GM12891 (cell line): Measurements from ENCODE around the gene MMP15.

Experiments used
- DNase-seq: peaks from one replicate; pipeline ENCODE4 v3.0.0; 2011; ENCODE audit warnings: low spot score; ENCODE audit not compliant: insufficient read length
- FAIRE-seq: peaks from 2 replicates; lab custom pipeline; 2011; peaks lifted over from hg19 to GRCh38; lab: Jason Lieb, UNC
- PAX5 ChIP-seq: IDR thresholded peaks from 2 replicates; pipeline ENCODE4 v1.6.1; 2011; ENCODE audit warnings: low read length, moderate library complexity, mild to moderate bottlenecking; ENCODE audit not compliant: insufficient read depth, severe bottlenecking
- POLR2A ChIP-seq: IDR thresholded peaks from 2 replicates; pipeline ENCODE4 v1.6.1; 2011; ENCODE audit warnings: low read depth, low read length, control low read depth
- POLR2AphosphoS5 ChIP-seq: IDR thresholded peaks from 2 replicates; pipeline ENCODE4 v1.6.1; 2011; ENCODE audit warnings: low read depth, low read length, control low read depth
- POU2F2 ChIP-seq: IDR thresholded peaks from 2 replicates; pipeline ENCODE4 v1.6.1; 2011; ENCODE audit warnings: low read depth, mild to moderate bottlenecking, control low read depth, low read length, moderate library complexity
- SPI1 ChIP-seq: IDR thresholded peaks from 2 replicates; pipeline ENCODE4 v1.6.1; 2011; ENCODE audit warnings: low read depth, low read length, control low read depth
- TAF1 ChIP-seq: IDR thresholded peaks from 2 replicates; pipeline ENCODE4 v1.6.1; 2011; ENCODE audit warnings: low read depth, low read length, control low read depth

The MMP15 gene

GRCh38 chr16:57987441-57988177, 37.9 kb upstream of the MMP15 start:
- TF ChIP-seq TAF1 (no peak), PAX5 (no peak), POLR2AphosphoS5 (no peak), SPI1 (no peak), POLR2A (no peak), POU2F2 (no peak)
- no peak for FAIRE-seq
- DNase-seq: no peak

- FAIRE-seq: no peak
- DNase-seq: no peak
- TF ChIP-seq POLR2A: no peak
- no peak for TF ChIP-seq SPI1
- no peak for TF ChIP-seq POU2F2
- TF ChIP-seq POLR2AphosphoS5: no peak
- no peak for TF ChIP-seq PAX5
- no peak for TF ChIP-seq TAF1
These were observed 36.6 kb upstream of the MMP15 start for GRCh38 chr16:57988929-57989328.

- FAIRE-seq (no peak), DNase-seq (no peak)
- no peak for TF ChIP-seq SPI1
- TF ChIP-seq TAF1: no peak
- no peak for TF ChIP-seq POLR2AphosphoS5
- no peak for TF ChIP-seq POLR2A
- no peak for TF ChIP-seq POU2F2
- TF ChIP-seq PAX5: no peak
These were observed 33.9 kb upstream of the MMP15 start for GRCh38 chr16:57991551-57992059.

- FAIRE-seq: no peak
- DNase-seq: no peak
- no peak for TF ChIP-seq TAF1
- TF ChIP-seq POLR2AphosphoS5: no peak
- no peak for TF ChIP-seq POLR2A
These were observed 33.5 kb upstream of the MMP15 start for GRCh38 chr16:57992084-57992483.

GRCh38 chr16:57993438-57993837, 32.1 kb upstream of the MMP15 start:
- DNase-seq (no peak), FAIRE-seq (no peak)
- no peak for TF ChIP-seq SPI1
- TF ChIP-seq POU2F2: no peak
- TF ChIP-seq POLR2AphosphoS5: no peak
- no peak for TF ChIP-seq TAF1
- TF ChIP-seq PAX5: no peak
- TF ChIP-seq POLR2A: no peak

- TF ChIP-seq POLR2AphosphoS5 (no peak), SPI1 (no peak), POU2F2 (no peak), POLR2A (no peak), PAX5 (no peak)
- FAIRE-seq: no peak
- DNase-seq: no peak
These were observed 31.7 kb upstream of the MMP15 start for GRCh38 chr16:57993897-57994296.

GRCh38 chr16:57994361-57994760, 31.2 kb upstream of the MMP15 start:
- TF ChIP-seq POLR2A: no peak
- TF ChIP-seq TAF1: no peak
- no peak for TF ChIP-seq SPI1
- DNase-seq (no peak), FAIRE-seq (no peak)

- peak; percentile 62 for DNase-seq
- FAIRE-seq: no peak
- no peak for TF ChIP-seq POLR2AphosphoS5
- TF ChIP-seq SPI1: peak; percentile 41; the same call in 1 of the 2 replicates
These were observed 30.8 kb upstream of the MMP15 start for GRCh38 chr16:57994778-57995177.

- DNase-seq (no peak), FAIRE-seq (no peak)
- TF ChIP-seq POU2F2: no peak
- TF ChIP-seq SPI1: no peak
- TF ChIP-seq PAX5: no peak
- no peak for TF ChIP-seq POLR2A
- TF ChIP-seq POLR2AphosphoS5: no peak
- TF ChIP-seq TAF1: no peak
These were observed 29.7 kb upstream of the MMP15 start for GRCh38 chr16:57995721-57996405.

GRCh38 chr16:57996406-57997175, 29.0 kb upstream of the MMP15 start:
- no peak for TF ChIP-seq POLR2A
- TF ChIP-seq PAX5: no peak
- TF ChIP-seq TAF1: no peak
- TF ChIP-seq SPI1: no peak
- no peak for TF ChIP-seq POLR2AphosphoS5
- no peak for TF ChIP-seq POU2F2
- no peak for DNase-seq
- no peak for FAIRE-seq
